Progenitor cell of endocrine pancreas (in vitro differentiated cells): ENCODE results near the gene AGBL2. TPM values are rescaled to one million over a fixed set of nuclear protein-coding genes. Genes with fewer than 3 reads are reported as not detected.

ENCODE experiments used
- DNase-seq: peaks from one replicate; pipeline ENCODE4 v3.0.0; 2021; ENCODE audit warnings: low spot score; ENCODE audit not compliant: unreplicated experiment
- H3K27ac Mint-ChIP-seq: 2 replicates; pipeline ENCODE4 v1.8.0; 2021; ENCODE audit warnings: mild to moderate bottlenecking, moderate library complexity, mixed read lengths
- H3K27me3 Mint-ChIP-seq: 2 replicates; pipeline ENCODE4 v1.8.0; 2021; ENCODE audit warnings: mixed read lengths
- H3K36me3 Mint-ChIP-seq: 2 replicates; pipeline ENCODE4 v1.8.0; 2022; ENCODE audit warnings: mixed read lengths; ENCODE audit not compliant: insufficient read depth
- H3K4me1 Mint-ChIP-seq: 2 replicates; pipeline ENCODE4 v1.8.0; 2021; ENCODE audit warnings: low read depth, mixed read lengths
- H3K4me3 Mint-ChIP-seq: 2 replicates; pipeline ENCODE4 v1.8.0; 2021; ENCODE audit warnings: low read depth, mild to moderate bottlenecking, moderate library complexity, mixed read lengths
- H3K9me3 Mint-ChIP-seq: 2 replicates; pipeline ENCODE4 v1.8.0; 2021; ENCODE audit warnings: low read depth, mixed read lengths
- total RNA-seq: library from RNA; stranded (reverse); gene quantifications from 2 replicates; pipeline ENCODE4 v1.2.1, GENCODE V29; 2021
- TF ChIP-seq, protein P1 (sequence below): fragments of 200-600 bp; sonication (generic); IDR thresholded peaks from one replicate; pipeline ENCODE4 v1.5.0; 2021; ENCODE audit warnings: antibody characterized with exemption, mild to moderate bottlenecking; ENCODE audit not compliant: unreplicated experiment

Gene AGBL2
- total RNA-seq, 1 donor from 2014 or later: 8.2 TPM

DNA sequence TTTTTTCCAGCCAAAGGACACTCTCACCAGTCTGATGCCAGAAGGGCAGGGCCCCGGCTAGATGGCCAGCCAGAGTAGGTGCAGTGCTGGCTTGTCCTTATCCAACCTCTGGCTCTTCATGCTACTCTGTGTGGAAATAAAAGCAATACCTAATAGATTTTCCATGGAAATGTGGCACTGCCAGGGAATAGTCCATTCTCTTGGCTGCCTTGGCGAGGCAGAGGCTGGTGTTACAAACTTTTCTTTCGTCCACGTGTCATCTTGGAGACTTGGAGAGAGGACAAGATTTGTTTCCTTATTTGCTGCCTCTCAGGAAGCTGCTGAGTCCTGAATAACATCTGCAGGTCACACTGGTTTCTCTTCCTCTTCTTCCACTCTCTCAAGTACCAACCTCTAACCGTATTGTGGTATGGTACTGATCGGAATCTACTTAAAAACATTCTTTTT lies 103.8 kb downstream of the AGBL2 start:
- H3K4me1 Mint-ChIP-seq: peaks cover 2% of the 10 kb centered on the region
- H3K27ac Mint-ChIP-seq: no peak overlapping the region
- H3K27me3 Mint-ChIP-seq: no peaks in the 10 kb centered on the region
- H3K4me3 Mint-ChIP-seq: no peak overlapping the region
- H3K36me3 Mint-ChIP-seq: no peaks in the 10 kb centered on the region
- no peak for DNase-seq
- H3K9me3 Mint-ChIP-seq: no peaks in the 10 kb centered on the region
- TF ChIP-seq, protein P1, sequence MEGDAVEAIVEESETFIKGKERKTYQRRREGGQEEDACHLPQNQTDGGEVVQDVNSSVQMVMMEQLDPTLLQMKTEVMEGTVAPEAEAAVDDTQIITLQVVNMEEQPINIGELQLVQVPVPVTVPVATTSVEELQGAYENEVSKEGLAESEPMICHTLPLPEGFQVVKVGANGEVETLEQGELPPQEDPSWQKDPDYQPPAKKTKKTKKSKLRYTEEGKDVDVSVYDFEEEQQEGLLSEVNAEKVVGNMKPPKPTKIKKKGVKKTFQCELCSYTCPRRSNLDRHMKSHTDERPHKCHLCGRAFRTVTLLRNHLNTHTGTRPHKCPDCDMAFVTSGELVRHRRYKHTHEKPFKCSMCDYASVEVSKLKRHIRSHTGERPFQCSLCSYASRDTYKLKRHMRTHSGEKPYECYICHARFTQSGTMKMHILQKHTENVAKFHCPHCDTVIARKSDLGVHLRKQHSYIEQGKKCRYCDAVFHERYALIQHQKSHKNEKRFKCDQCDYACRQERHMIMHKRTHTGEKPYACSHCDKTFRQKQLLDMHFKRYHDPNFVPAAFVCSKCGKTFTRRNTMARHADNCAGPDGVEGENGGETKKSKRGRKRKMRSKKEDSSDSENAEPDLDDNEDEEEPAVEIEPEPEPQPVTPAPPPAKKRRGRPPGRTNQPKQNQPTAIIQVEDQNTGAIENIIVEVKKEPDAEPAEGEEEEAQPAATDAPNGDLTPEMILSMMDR: no peak

DNA sequence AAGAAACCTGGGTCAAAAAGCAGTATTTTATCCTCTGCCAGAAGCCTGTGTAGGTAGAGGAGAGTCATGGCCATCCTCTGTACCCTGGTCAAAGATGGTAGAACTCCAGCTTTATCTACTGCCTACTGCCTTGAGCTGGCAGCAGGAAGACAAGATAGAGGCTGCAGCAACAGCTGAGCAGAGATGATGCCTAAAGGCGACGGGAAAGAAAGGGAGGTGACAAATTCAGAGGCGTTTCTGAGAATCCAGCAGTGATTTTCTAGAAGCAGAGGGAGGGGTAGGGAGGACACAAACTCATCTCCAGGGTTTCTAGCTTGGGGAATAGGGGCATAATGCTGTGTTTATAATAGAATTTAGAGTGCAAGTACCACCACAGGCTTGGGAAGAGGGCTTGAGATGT lies 105.5 kb downstream of the AGBL2 start:
- DNase-seq: no peak
- H3K27ac Mint-ChIP-seq: no peak overlapping the region
- TF ChIP-seq, protein P1: no peak
- no peaks in the 10 kb centered on the region for H3K36me3 Mint-ChIP-seq
- H3K4me3 Mint-ChIP-seq: no peak overlapping the region
- no peaks in the 10 kb centered on the region for H3K27me3 Mint-ChIP-seq
- H3K4me1 Mint-ChIP-seq: peaks cover 9% of the 10 kb centered on the region
- H3K9me3 Mint-ChIP-seq: no peaks in the 10 kb centered on the region

Other genes starting within 250 kb of the AGBL2 start
- 161 and 163 TPM in 2 replicates for gene CELF1, start 162.2 kb downstream of the AGBL2 start, total RNA-seq
- 45.6 and 47.6 TPM in 2 replicates for gene PTPMT1, start 149.8 kb downstream of the AGBL2 start, total RNA-seq
- gene KBTBD4, start 136.4 kb downstream of the AGBL2 start, total RNA-seq: 16.6 and 18.1 TPM in 2 replicates
- gene NDUFS3, start 136.3 kb downstream of the AGBL2 start, total RNA-seq: 102 and 109 TPM in 2 replicates
- 0.26 and 0.29 TPM in 2 replicates for gene FAM180B, start 128.7 kb downstream of the AGBL2 start, total RNA-seq
- gene C1QTNF4, start 121.0 kb downstream of the AGBL2 start, total RNA-seq: 2.5 and 4.0 TPM in 2 replicates
- 75.7 and 82.7 TPM in 2 replicates for gene MTCH2, start 72.8 kb downstream of the AGBL2 start, total RNA-seq
- 136 TPM in 2 replicates for gene FNBP4, start 52.0 kb upstream of the AGBL2 start, total RNA-seq
- gene NUP160, start 133.0 kb upstream of the AGBL2 start, total RNA-seq: 80.7 and 82.7 TPM in 2 replicates